ENCODE data around the gene TMEM222. TPM values are rescaled to one million over a fixed set of nuclear protein-coding genes. Genes with fewer than 3 reads are reported as not detected.

The TMEM222 gene
- total RNA-seq, 2 experiments from 2014 or later, result 33.7 to 35.7 TPM

GRCh38 chr1:27365372-27366112, 43.6 kb downstream of the TMEM222 start:
- Mint-ChIP-seq H3K9me3 (no peaks in the 10 kb centered on the region), H3K27ac (peak overlapping the region; percentile 83), H3K4me3 (peak overlapping the region; percentile 83), H3K4me1 (peaks cover 39% of the 10 kb centered on the region), H3K36me3 (ENCODE audit: low read depth) (no peaks in the 10 kb centered on the region), H3K27me3 (no peaks in the 10 kb centered on the region)
- peak; percentile 86 for DNase-seq
- POLR2A ChIA-PET, result interaction anchor here (0.6 to 3.2 kb wide), 16 partner anchors 8 to 286 kb away, joined by 3 to 32 read pairs (median 4); partner anchors contain the start of genes CD164L2 and SYTL1
- CTCF ChIA-PET, result interaction anchor here (0.6 to 2.8 kb wide), 21 partner anchors 8 to 369 kb away, joined by 3 to 36 read pairs (median 4); partner anchors contain the start of genes GPR3, SLC9A1 and SYTL1

- POLR2A ChIA-PET, result interaction anchor here (0.6 to 3.2 kb wide), 15 partner anchors 9 to 287 kb away, joined by 3 to 32 read pairs (median 4); partner anchors contain the start of genes CD164L2 and SYTL1
- Mint-ChIP-seq H3K36me3 (ENCODE audit: low read depth) (no peaks in the 10 kb centered on the region), H3K9me3 (no peaks in the 10 kb centered on the region), H3K27ac (peak overlapping the region; percentile 83), H3K4me1 (peaks cover 39% of the 10 kb centered on the region), H3K4me3 (peak overlapping the region; percentile 83), H3K27me3 (no peaks in the 10 kb centered on the region)
- DNase-seq, result peak; percentile 82
- CTCF ChIA-PET, result interaction anchor here (0.8 to 2.8 kb wide), 19 partner anchors 9 to 369 kb away, joined by 3 to 36 read pairs (median 5); partner anchors contain the start of genes GPR3, SLC9A1 and SYTL1
These were observed 44.1 kb downstream of the TMEM222 start for GRCh38 chr1:27366113-27366410.

- Mint-ChIP-seq H3K27ac (peak within 1 kb of the TSS; percentile 83), H3K4me1 (peaks cover 37% of the 10 kb centered on the region), H3K9me3 (no peaks in the 10 kb centered on the region), H3K4me3 (peak within 1 kb of the TSS; percentile 83), H3K36me3 (ENCODE audit: low read depth) (no peaks in the 10 kb centered on the region), H3K27me3 (no peaks in the 10 kb centered on the region)
- ChIA-PET CTCF (interaction anchor here (0.8 to 2.8 kb wide), 17 partner anchors 9 to 370 kb away, joined by 3 to 36 read pairs (median 5); partner anchors contain the start of genes GPR3, SLC9A1 and SYTL1), POLR2A (interaction anchor here (0.6 to 3.2 kb wide), 10 partner anchors 9 to 287 kb away, joined by 3 to 32 read pairs (median 6); partner anchors contain the start of gene SYTL1)
- peak; percentile 58 for DNase-seq
These were observed 44.6 kb downstream of the TMEM222 start, which contains the start of gene MAP3K6 for GRCh38 chr1:27366411-27367159. Gene MAP3K6, minus strand, starts transcription at chr1:27366961. Its CDS starts 364 bp downstream, at chr1:27366597.

GRCh38 chr1:27367160-27367650, 45.2 kb downstream of the TMEM222 start:
- ChIA-PET POLR2A (interaction anchor here (1.2 to 3.2 kb wide), 5 partner anchors 10 to 25 kb away, joined by 3 to 32 read pairs (median 10); partner anchors contain the start of gene SYTL1), CTCF (interaction anchor here (0.8 to 2.8 kb wide), 10 partner anchors 10 to 49 kb away, joined by 3 to 36 read pairs (median 6); partner anchors contain the start of gene SYTL1)
- Mint-ChIP-seq H3K9me3 (no peaks in the 10 kb centered on the region), H3K4me3 (peak overlapping the region; percentile 48), H3K4me1 (peaks cover 37% of the 10 kb centered on the region), H3K27me3 (no peaks in the 10 kb centered on the region), H3K27ac (peak overlapping the region; percentile 26), H3K36me3 (ENCODE audit: low read depth) (no peaks in the 10 kb centered on the region)
- no peak for DNase-seq

GRCh38 chr1:27368869-27369582, 47.1 kb downstream of the TMEM222 start:
- POLR2A ChIA-PET, result interaction anchor here (0.6 kb wide), 1 partner anchor 1250 kb away, joined by 3 read pairs; no protein-coding TSS in a partner anchor
- Mint-ChIP-seq H3K36me3 (ENCODE audit: low read depth) (no peaks in the 10 kb centered on the region), H3K4me1 (peaks cover 37% of the 10 kb centered on the region), H3K27me3 (no peaks in the 10 kb centered on the region), H3K27ac (no peak overlapping the region), H3K9me3 (no peaks in the 10 kb centered on the region), H3K4me3 (no peak overlapping the region)
- CTCF ChIA-PET, result interaction anchor here (0.6 to 1.7 kb wide), 3 partner anchors 13 to 214 kb away, joined by 3 to 6 read pairs (median 3); partner anchors contain the start of gene SLC9A1
- no peak for DNase-seq

GRCh38 chr1:27372022-27372807, 50.3 kb downstream of the TMEM222 start:
- CTCF ChIA-PET, result interaction anchor here (0.7 to 1.7 kb wide), 4 partner anchors 16 to 217 kb away, joined by 3 to 6 read pairs (median 3); partner anchors contain the start of gene SLC9A1
- Mint-ChIP-seq H3K27me3 (peaks cover 3% of the 10 kb centered on the region), H3K36me3 (ENCODE audit: low read depth) (no peaks in the 10 kb centered on the region), H3K9me3 (no peaks in the 10 kb centered on the region), H3K27ac (no peak overlapping the region), H3K4me3 (no peak overlapping the region), H3K4me1 (peaks cover 20% of the 10 kb centered on the region)
- no peak for DNase-seq
- POLR2A ChIA-PET, result interaction anchor here (1.1 kb wide), 1 partner anchor 9 kb away, joined by 3 read pairs; no protein-coding TSS in a partner anchor

- POLR2A ChIA-PET, result interaction anchor here (1.1 kb wide), 1 partner anchor 8 kb away, joined by 3 read pairs; no protein-coding TSS in a partner anchor
- H3K27ac Mint-ChIP-seq, result no peak overlapping the region
- no peak for DNase-seq
These were observed 51.1 kb downstream of the TMEM222 start for GRCh38 chr1:27372808-27373690.

GRCh38 chr1:27374362-27375086, 52.6 kb downstream of the TMEM222 start, which contains the start of gene FCN3:
Gene FCN3, minus strand, starts transcription at chr1:27374824. Its CDS starts 6 bp downstream, at chr1:27374818.
- Mint-ChIP-seq H3K27ac (no peak within 1 kb of the TSS), H3K36me3 (ENCODE audit: low read depth) (no peaks in the 10 kb centered on the region), H3K4me3 (no peak within 1 kb of the TSS), H3K27me3 (peaks cover 3% of the 10 kb centered on the region), H3K9me3 (no peaks in the 10 kb centered on the region), H3K4me1 (peaks cover 7% of the 10 kb centered on the region)
- POLR2A ChIA-PET, result no interaction called here
- no peak for DNase-seq
- CTCF ChIA-PET, result no interaction called here

More at GRCh38 chr1:27372808-27373690, 51.1 kb downstream of the TMEM222 start:
- no peak overlapping the region for H3K4me3 Mint-ChIP-seq
- no peaks in the 10 kb centered on the region for H3K36me3 Mint-ChIP-seq (ENCODE audit: low read depth)
- peaks cover 15% of the 10 kb centered on the region for H3K4me1 Mint-ChIP-seq
- CTCF ChIA-PET, result interaction anchor here (0.7 to 1.7 kb wide), 3 partner anchors 15 to 218 kb away, joined by 3 to 6 read pairs (median 3); partner anchors contain the start of gene SLC9A1
- H3K9me3 Mint-ChIP-seq, result no peaks in the 10 kb centered on the region
- H3K27me3 Mint-ChIP-seq, result peaks cover 3% of the 10 kb centered on the region

- Mint-ChIP-seq H3K36me3 (ENCODE audit: low read depth) (no peaks in the 10 kb centered on the region), H3K27ac (no peak overlapping the region), H3K27me3 (peaks cover 11% of the 10 kb centered on the region), H3K9me3 (no peaks in the 10 kb centered on the region), H3K4me1 (no peaks in the 10 kb centered on the region), H3K4me3 (no peak overlapping the region)
- ChIA-PET POLR2A (interaction anchor here (0.5 to 1.2 kb wide), 2 partner anchors 13 to 18 kb away, joined by 4 to 5 read pairs; no protein-coding TSS in a partner anchor), CTCF (interaction anchor here (0.8 to 1.3 kb wide), 4 partner anchors 9 to 82 kb away, joined by 3 to 4 read pairs (median 3); partner anchors contain the start of gene MAP3K6)
- DNase-seq, result no peak
These were observed 56.0 kb downstream of the TMEM222 start for GRCh38 chr1:27377760-27378495.

All from activated CD4-positive, alpha-beta memory T cell treated with anti-CD3 and anti-CD28 coated beads, Interleukin-2, amount 10 ng/mL, durations not matched to agents 7 days and 5 days (primary cell).